Neural progenitor cell (in vitro differentiated cells): ENCODE measurements around the gene ATXN7L2. TPM values are rescaled to one million over a fixed set of nuclear protein-coding genes. Genes with fewer than 3 reads are reported as not detected.

ENCODE experiments used
- DNase-seq: peaks from one replicate; pipeline ENCODE4 v3.0.0-alpha.2; 2016; ENCODE audit warnings: low spot score
- H2AFZ ChIP-seq: fragments of 200-600 bp; sonication (generic); replicated peaks from 2 replicates; pipeline ENCODE4 v1.6.1; 2016; ENCODE audit warnings: antibody characterized with exemption
- H3F3A ChIP-seq: fragments of 200-600 bp; sonication (generic); 2 replicates; pipeline ENCODE4 v1.6.1; 2016; ENCODE audit warnings: antibody characterized with exemption, low read depth
- H3K27ac ChIP-seq: fragments of 200-600 bp; sonication (generic); 2 replicates; pipeline ENCODE4 v1.5.1; 2016; ENCODE audit warnings: mild to moderate bottlenecking
- H3K27me3 ChIP-seq: fragments of 200-600 bp; sonication (generic); 2 replicates; pipeline ENCODE4 v1.6.1; 2016; ENCODE audit warnings: mild to moderate bottlenecking, moderate library complexity
- H3K36me3 ChIP-seq: fragments of 200-600 bp; sonication (generic); 2 replicates; pipeline ENCODE4 v1.5.1; 2016
- H3K4me1 ChIP-seq: fragments of 200-600 bp; sonication (generic); 2 replicates; pipeline ENCODE4 v1.6.1; 2016; ENCODE audit warnings: mixed run types
- H3K4me2 ChIP-seq: fragments of 200-600 bp; sonication (generic); 2 replicates; pipeline ENCODE4 v1.6.1; 2016
- H3K4me3 ChIP-seq: fragments of 200-600 bp; sonication (generic); 2 replicates; pipeline ENCODE4 v1.5.1; 2016
- H3K79me2 ChIP-seq: fragments of 200-600 bp; sonication (generic); 2 replicates; pipeline ENCODE4 v1.6.1; 2016; ENCODE audit warnings: low read depth
- H3K9ac ChIP-seq: fragments of 200-600 bp; sonication (generic); 2 replicates; pipeline ENCODE4 v1.6.1; 2016
- H3K9me3 ChIP-seq: fragments of 200-600 bp; sonication (generic); 2 replicates; pipeline ENCODE4 v1.5.1; 2016; ENCODE audit warnings: low read depth
- H4K20me1 ChIP-seq: fragments of 200-600 bp; sonication (generic); 2 replicates; pipeline ENCODE4 v1.6.1; 2016; ENCODE audit warnings: low read depth
- H3K27ac Mint-ChIP-seq: 3 replicates; pipeline ENCODE4 v1.8.0; 2021; ENCODE audit warnings: mixed read lengths
- H3K27me3 Mint-ChIP-seq: 2 replicates; pipeline ENCODE4 v1.8.0; 2022; ENCODE audit warnings: low read depth, mild to moderate bottlenecking, inconsistent platforms, moderate library complexity, mixed read lengths; ENCODE audit not compliant: insufficient read depth
- H3K36me3 Mint-ChIP-seq: 3 replicates; pipeline ENCODE4 v1.8.0; 2021; ENCODE audit warnings: mixed read lengths
- H3K4me1 Mint-ChIP-seq: 3 replicates; pipeline ENCODE4 v1.8.0; 2021; ENCODE audit warnings: mixed read lengths
- H3K4me3 Mint-ChIP-seq: 3 replicates; pipeline ENCODE4 v1.8.0; 2021; ENCODE audit warnings: mild to moderate bottlenecking, moderate library complexity, mixed read lengths
- H3K9me3 Mint-ChIP-seq: 3 replicates; pipeline ENCODE4 v1.8.0; 2020; ENCODE audit warnings: mixed read lengths
- EZH2 ChIP-seq: fragments of 200-600 bp; sonication (generic); IDR thresholded peaks from 2 replicates; pipeline ENCODE4 v1.6.1; 2017; ENCODE audit warnings: antibody characterized with exemption, mild to moderate bottlenecking, moderate library complexity
- EZH2phosphoT487 ChIP-seq: fragments of 200-600 bp; sonication (generic); IDR thresholded peaks from 2 replicates; pipeline ENCODE4 v1.6.1; 2017; ENCODE audit warnings: antibody characterized with exemption
- total RNA-seq: library from RNA; depleted of rRNA; stranded (reverse); fragments of >200 nt; gene quantifications from 2 replicates; pipeline ENCODE4 v1.2.3, GENCODE V29; 2015; ENCODE audit warnings: low replicate concordance
- TF ChIP-seq, protein P1 (sequence below): fragments of 200-600 bp; sonication (generic); IDR thresholded peaks from 2 replicates; pipeline ENCODE4 v1.5.1; 2017; ENCODE audit warnings: antibody characterized with exemption, mild to moderate bottlenecking

ATXN7L2 gene
- total RNA-seq, 1 donor from 2014 or later = 6.5 TPM

DNA sequence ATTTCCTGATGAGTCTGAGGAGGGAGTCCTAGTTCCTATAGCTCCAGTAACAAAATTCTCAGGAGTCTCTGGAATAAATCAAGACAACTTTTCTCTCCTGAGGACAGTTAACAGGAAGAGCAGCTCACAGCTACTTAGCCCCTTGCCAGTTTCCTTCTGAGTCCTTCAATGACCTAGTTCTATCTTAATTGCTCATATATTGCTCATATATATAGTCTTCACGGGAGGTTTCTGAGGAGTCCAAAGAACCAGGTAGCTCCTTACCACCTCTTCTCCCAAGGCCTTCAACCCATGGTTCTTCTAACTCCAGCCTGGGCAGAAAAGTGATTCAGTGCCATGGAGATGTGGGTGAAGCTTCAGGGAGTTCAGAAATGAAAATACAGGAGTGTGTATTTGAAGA, 21.3 kb downstream of the ATXN7L2 start:
- TF ChIP-seq, protein P1, sequence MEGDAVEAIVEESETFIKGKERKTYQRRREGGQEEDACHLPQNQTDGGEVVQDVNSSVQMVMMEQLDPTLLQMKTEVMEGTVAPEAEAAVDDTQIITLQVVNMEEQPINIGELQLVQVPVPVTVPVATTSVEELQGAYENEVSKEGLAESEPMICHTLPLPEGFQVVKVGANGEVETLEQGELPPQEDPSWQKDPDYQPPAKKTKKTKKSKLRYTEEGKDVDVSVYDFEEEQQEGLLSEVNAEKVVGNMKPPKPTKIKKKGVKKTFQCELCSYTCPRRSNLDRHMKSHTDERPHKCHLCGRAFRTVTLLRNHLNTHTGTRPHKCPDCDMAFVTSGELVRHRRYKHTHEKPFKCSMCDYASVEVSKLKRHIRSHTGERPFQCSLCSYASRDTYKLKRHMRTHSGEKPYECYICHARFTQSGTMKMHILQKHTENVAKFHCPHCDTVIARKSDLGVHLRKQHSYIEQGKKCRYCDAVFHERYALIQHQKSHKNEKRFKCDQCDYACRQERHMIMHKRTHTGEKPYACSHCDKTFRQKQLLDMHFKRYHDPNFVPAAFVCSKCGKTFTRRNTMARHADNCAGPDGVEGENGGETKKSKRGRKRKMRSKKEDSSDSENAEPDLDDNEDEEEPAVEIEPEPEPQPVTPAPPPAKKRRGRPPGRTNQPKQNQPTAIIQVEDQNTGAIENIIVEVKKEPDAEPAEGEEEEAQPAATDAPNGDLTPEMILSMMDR = no peak
- TF ChIP-seq EZH2 = no peak
- TF ChIP-seq EZH2phosphoT487 = no peak
- H3K9me3 ChIP-seq = no peaks in the 10 kb centered on the region

DNA sequence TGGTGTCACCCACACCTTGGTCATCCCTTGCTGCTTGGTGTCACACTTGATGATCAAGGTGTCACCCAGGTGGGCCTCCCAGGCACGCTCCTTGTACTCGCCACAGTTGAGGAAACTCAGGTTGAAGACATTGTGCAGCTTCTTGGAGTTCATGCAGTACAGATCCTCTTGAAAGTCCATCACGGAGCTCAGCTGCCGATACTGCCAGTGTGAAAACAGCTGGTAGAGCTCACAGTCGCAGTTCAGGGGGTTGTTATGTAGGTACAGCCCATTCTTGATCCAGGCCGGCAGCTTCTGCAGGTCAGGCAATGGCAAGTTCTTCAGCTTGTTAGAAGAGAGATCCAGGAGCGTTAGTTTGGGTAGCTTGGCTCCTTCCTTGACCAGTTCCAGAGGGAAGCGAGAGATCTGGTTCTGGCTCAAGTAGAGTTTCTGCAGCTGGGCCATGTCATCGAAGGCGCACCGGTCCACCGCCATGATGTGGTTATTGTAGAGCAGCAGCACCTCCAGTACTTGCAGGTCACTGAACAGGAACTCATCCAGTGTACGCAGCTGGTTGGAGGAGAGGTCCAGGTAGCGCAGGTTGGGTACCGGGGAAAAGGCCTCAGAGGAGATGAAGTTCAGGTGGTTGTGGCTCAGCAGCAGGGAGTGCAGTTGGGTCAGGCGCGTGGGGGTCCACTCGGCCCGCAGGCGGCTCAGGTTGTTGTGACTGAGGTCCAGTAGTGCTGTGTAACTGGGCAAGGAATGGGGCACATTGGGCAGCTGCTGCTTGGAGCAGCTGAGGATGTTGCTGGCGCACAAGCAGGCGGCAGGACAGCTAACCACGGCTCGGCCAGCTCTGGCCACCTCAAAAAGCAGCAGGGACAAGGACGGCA, 24.5 kb downstream of the ATXN7L2 start:
- peaks cover 5% of the 10 kb centered on the region for H3K27me3 Mint-ChIP-seq
- Histone ChIP-seq H4K20me1 (no peaks in the 10 kb centered on the region), H2AFZ (no peak overlapping the region), H3F3A (peaks cover 4% of the 10 kb centered on the region), H3K4me2 (peak overlapping the region; percentile 94), H3K79me2 (no peaks in the 10 kb centered on the region), H3K27me3 (peaks cover 44% of the 10 kb centered on the region), H3K4me1 (peaks cover 6% of the 10 kb centered on the region), H3K27ac (no peak overlapping the region), H3K4me3 (no peak overlapping the region), H3K9ac (no peak overlapping the region), H3K36me3 (no peaks in the 10 kb centered on the region), H3K9me3 (no peaks in the 10 kb centered on the region)
- H3K4me1 Mint-ChIP-seq = peaks cover 21% of the 10 kb centered on the region
- TF ChIP-seq EZH2phosphoT487 = no peak
- TF ChIP-seq, protein P1 = no peak
- TF ChIP-seq EZH2 = no peak
- no peak overlapping the region for H3K27ac Mint-ChIP-seq
- H3K9me3 Mint-ChIP-seq = no peaks in the 10 kb centered on the region
- no peaks in the 10 kb centered on the region for H3K36me3 Mint-ChIP-seq
- H3K4me3 Mint-ChIP-seq = peak overlapping the region; percentile 89
- no peak for DNase-seq

More for the DNA sequence above, 21.3 kb downstream of the ATXN7L2 start:
- H3K4me3 Mint-ChIP-seq = no peak overlapping the region
- no peak overlapping the region for H3K4me3 ChIP-seq
- no peak overlapping the region for H2AFZ ChIP-seq
- H3K9ac ChIP-seq = no peak overlapping the region
- no peak overlapping the region for H3K27ac ChIP-seq
- H3K27me3 Mint-ChIP-seq = no peaks in the 10 kb centered on the region
- DNase-seq = no peak
- H3K4me1 ChIP-seq = peaks cover 1% of the 10 kb centered on the region
- no peak overlapping the region for H3K27ac Mint-ChIP-seq
- no peaks in the 10 kb centered on the region for H3K36me3 ChIP-seq
- no peaks in the 10 kb centered on the region for H3K79me2 ChIP-seq
- peaks cover 11% of the 10 kb centered on the region for H3K27me3 ChIP-seq
- peaks cover 46% of the 10 kb centered on the region for H3K4me1 Mint-ChIP-seq
- no peaks in the 10 kb centered on the region for H4K20me1 ChIP-seq
- peaks cover 3% of the 10 kb centered on the region for H3F3A ChIP-seq
- H3K36me3 Mint-ChIP-seq = no peaks in the 10 kb centered on the region
- no peak overlapping the region for H3K4me2 ChIP-seq
- H3K9me3 Mint-ChIP-seq = no peaks in the 10 kb centered on the region

DNA sequence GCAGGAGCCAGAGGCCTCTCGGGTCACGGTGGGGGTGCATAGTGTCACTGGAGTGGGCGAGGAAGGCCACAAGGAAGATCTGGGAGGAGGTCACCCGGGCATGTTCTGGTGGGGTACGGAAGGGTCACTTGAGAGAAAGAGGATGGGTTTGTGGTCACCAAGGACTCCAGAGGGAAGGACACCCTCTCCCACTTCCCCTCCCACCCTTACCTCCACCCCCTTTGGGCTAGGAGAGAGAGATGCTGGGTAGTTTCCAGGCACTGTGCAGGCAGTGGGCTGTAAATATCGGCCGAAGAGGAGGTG, 25.1 kb downstream of the ATXN7L2 start:
- H3K27me3 Mint-ChIP-seq = peaks cover 5% of the 10 kb centered on the region
- no peaks in the 10 kb centered on the region for H4K20me1 ChIP-seq
- no peak overlapping the region for H3K27ac Mint-ChIP-seq
- H3K9me3 Mint-ChIP-seq = no peaks in the 10 kb centered on the region
- peaks cover 21% of the 10 kb centered on the region for H3K4me1 Mint-ChIP-seq
- TF ChIP-seq EZH2phosphoT487 (no peak), EZH2 (no peak)
- TF ChIP-seq, protein P1 = no peak
- no peaks in the 10 kb centered on the region for H3K36me3 Mint-ChIP-seq
- peaks cover 48% of the 10 kb centered on the region for H3K27me3 ChIP-seq
- no peak overlapping the region for H3K9ac ChIP-seq
- no peak for DNase-seq
- no peaks in the 10 kb centered on the region for H3K36me3 ChIP-seq
- H3K4me3 ChIP-seq = peak overlapping the region; percentile 58
- H3K4me1 ChIP-seq = peaks cover 6% of the 10 kb centered on the region
- peaks cover 4% of the 10 kb centered on the region for H3F3A ChIP-seq
- no peaks in the 10 kb centered on the region for H3K9me3 ChIP-seq
- no peaks in the 10 kb centered on the region for H3K79me2 ChIP-seq
- peak overlapping the region; percentile 94 for H3K4me2 ChIP-seq
- H3K27ac ChIP-seq = no peak overlapping the region
- peak overlapping the region; percentile 89 for H3K4me3 Mint-ChIP-seq
- H2AFZ ChIP-seq = peak overlapping the region; percentile 90
